NK-92 (cell line): ENCODE results near the gene LOX.

Experiments used
- DNase-seq: peaks from one replicate; lab custom pipeline; 2025; ENCODE audit not compliant: unreplicated experiment; lab: John Stamatoyannopoulos, UW

The LOX gene, protein sequence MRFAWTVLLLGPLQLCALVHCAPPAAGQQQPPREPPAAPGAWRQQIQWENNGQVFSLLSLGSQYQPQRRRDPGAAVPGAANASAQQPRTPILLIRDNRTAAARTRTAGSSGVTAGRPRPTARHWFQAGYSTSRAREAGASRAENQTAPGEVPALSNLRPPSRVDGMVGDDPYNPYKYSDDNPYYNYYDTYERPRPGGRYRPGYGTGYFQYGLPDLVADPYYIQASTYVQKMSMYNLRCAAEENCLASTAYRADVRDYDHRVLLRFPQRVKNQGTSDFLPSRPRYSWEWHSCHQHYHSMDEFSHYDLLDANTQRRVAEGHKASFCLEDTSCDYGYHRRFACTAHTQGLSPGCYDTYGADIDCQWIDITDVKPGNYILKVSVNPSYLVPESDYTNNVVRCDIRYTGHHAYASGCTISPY

DNA sequence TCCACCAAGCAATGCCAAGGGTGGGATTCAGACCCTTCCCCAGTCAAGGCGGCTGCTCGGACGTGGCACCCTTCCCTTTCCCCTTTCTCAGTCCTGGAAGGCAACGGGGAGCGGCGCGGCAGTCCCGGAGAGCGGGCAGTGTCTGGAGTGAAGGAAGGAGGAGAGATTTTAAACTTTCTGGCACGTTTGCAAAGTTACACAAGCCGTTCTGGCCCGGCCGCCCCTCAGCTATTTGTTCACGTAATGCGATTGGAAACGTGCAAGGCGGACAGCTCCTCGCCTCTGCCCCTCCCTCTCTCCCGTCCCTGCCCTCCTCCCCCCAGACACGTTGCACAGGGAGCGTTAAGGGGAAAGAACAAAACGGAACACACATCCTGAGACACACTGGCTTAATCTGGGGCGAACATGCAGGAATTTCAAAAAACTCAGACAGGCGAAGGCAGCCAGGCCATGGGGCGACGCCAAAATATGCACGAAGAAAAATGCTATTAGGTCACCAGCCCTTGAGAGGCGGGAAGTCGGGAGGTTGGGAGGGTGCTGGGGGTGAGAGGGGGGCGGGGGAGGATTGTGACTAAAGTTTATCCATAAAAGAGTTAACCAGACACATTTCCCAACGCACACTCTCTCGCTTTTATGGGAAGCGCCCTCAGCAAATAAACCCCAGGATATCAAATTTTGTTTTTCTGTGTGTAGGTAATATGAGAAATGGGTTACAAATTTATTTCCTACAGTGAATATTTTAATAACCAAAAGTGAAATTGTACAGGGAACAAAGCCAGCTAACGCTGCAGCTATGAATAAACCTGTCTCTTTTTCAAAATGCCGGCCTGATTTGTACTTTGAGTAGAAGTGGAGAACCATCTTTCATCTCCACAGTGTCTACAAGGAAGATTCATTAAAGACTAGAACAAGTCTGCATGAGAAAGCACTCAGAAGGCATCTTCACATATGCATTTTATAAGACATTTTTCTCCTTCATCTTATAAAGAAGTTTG is at the start of gene LOX:
LOX (minus strand) TSS at position 144 of the 995 bp plus-strand sequence. CDS start 274 bp downstream, outside the sequence.
- no peak for DNase-seq

DNA sequence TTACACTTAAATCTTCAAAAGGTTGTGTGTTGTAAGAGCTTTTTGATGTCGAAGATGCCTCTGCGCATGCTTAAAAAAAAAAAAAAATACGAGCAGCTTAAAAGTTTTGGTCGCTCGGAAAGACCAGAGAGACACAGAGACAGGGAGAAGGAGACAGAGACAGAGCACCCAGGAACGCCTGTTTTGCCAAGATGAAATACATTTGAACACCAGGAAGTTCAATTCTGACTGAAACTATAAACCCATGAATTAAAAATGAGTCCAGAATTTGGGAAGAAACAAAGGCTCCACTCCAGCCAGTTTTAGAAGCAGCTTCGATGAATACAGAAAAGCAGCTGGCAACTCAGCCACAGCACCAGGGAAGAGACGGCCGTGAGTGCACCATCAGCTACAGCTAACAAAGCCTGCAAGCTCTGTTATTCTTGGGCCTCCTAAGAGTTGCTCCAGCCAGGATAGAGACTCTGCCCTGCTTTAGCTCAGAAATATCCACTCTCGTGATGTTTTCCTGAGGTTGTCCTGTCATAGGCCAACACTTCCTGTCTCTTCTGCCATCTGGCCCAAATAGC is 48.8 kb upstream of the LOX start:
- DNase-seq: no peak

DNA sequence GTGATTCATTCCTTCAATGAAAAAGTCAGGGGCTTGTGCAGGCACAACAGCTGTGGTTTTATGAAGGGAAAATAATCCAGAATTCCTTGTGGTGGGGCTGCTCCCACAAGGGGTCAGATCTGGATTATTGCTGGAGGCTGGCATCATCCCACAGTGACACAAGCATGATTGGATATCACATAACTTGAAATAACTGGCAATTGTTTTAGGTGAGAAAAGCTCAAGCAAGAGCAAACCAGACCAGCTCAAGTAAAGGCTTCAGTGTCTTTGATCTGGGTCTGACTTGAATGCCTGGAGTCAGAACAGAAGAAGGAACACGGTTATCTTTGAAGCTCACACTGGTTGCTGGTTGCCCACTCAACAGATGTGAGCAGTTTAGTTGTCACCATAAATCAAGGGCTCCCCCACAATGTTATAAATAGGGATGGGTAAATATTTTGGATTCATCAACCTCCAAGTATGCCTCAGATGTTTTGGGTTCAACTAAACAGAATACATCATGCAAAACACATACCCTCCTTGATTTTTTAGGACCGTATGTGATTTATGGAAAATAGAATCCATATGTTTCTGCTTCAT is 48.2 kb upstream of the LOX start:
- DNase-seq: no peak

DNA sequence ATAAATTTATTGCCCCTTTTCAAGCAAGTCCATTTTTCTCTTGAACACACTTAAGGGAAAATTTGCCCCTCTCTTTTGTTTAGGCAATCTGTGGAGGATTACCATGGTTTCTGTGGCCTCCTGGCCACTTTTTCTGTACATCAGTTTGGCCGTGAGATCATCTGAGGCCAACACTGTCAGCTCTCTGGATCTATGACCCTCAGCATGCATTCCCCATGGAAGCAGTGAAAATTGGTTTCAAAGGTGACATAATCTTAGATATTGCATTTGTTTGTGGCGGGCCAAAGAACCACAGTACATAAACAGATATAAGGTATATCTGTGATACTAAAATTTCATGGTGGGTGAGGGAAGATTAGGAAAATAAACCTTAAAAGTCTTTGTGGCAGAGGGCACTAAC is 46.7 kb upstream of the LOX start:
- DNase-seq: no peak

DNA sequence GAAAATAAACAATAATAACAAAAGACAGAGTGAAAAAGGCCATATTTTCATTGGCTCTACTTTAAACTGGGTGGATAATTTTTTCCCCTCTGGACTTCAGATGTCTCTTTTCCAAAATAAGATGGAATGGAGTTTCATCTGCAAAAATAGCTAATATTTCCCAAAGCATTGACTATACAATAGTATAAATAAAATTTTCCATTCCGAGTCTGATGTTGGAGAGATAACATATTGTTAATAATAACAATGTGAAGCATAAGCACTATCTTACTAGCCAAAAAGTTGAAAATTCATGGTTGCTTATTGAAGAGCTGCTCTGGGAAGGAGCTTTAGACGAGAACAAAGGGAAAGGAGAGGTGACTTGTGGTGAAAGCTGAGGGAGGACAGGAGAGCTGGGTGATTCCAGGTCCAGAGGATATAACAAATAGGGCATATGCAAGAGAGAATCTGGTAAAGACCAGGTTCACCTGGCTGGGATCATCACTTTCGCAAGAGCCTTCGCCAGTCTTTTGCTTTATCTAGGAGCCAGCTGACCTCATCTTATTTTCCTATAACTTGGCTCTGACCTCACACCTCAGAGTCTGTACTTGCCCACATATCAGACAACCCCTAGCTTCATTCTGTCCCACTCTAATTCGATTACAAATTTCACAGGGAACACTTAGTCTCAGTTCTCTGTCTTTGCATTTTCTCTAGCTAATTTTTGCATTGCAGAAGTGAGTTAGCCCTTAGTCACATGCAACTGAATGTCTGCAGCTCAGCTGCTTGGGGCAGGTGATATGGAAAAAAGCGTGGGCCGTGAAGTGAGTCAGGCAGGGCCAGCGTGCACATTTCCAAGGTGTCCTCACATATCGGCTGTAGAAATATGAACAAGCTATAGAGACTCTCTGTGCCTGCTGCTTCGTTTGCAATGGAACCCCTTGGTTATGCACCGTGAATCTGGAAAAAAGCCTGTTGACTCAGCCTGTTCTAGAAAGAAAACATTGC is 43.7 kb upstream of the LOX start:
- no peak for DNase-seq

DNA sequence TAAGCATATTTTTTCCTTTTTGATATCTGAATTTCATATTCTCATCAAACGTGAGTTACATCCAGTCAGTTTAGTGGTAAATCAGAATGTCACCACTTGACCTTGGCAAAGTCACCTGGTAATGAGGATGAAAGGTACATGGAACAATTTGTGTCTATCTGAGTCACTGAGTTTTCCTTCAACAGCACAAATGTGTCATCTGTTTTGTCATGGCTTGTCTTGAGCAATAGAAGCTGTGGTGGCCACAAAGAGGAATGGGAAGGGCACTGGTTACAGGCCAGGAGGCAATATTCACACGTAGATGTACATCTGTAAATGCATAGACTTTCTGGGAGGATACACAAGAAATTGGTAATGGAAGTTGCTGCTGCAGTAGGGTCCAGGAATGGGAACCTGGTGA is 42.9 kb upstream of the LOX start:
- no peak for DNase-seq

DNA sequence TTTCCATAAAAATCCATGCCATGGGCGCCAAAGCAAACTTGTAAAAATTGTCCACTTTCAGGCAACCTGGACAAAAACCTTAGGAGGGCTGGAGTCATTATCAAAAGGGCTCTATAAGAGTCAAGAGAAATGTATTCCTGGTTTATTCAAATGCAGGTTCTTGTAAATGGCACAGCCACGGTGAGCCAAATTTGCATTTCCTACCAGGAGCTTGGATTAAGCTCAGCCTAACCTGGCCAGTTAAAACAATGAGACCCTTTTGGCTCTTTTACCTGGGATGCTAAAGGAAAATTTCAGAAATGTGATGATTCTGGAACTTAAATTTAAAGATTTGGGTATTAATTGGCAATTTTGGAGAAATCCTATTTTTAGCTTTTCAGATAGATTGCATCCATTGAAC is 42.4 kb upstream of the LOX start:
- no peak for DNase-seq

DNA sequence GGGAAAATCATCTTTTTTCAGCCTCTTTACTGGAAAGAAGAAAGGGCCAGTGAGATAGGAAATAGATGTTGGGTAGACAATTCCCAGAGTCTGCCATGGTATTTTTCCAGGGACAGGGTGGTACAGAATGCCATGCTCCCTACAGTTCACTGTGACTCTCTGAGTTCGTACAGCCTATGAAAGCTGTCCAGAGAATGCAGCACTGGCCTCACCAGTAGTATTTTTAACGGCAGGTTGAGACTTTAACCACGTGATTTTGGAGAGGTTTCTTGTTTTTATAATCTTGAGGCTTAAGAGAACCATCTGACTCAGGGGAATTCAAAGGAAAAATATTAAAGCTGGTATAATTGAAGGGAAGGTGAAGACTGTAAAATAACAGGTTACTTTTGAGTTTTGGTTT is 41.1 kb upstream of the LOX start:
- DNase-seq: no peak

DNA sequence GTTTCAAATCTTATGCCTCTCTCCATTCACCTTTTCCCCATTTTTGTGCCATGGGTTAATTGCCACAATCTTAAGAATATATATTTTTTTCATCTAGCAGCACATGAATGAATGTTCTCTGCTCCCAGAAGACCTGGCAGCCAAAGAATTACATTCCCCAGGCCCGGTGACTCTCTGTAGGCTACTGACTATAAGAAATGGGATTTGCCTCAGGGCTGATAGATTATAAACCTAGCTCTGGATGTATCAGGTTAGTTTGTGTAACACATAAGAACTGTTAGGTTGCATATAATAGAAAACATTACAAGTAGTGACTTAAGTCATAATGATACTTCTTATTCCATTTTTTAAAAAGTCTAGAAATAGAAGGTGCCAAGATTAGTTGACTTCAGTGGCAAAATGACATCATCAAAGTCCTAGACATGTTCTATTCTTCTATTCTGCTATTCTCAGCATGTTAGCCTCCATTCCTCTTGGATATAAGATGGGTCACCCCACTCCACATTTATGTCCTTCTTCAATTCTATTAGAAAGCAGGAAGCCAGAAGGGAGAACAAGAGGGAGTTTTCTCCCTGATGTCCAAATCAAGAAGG is 40.4 kb upstream of the LOX start:
- no peak for DNase-seq

DNA sequence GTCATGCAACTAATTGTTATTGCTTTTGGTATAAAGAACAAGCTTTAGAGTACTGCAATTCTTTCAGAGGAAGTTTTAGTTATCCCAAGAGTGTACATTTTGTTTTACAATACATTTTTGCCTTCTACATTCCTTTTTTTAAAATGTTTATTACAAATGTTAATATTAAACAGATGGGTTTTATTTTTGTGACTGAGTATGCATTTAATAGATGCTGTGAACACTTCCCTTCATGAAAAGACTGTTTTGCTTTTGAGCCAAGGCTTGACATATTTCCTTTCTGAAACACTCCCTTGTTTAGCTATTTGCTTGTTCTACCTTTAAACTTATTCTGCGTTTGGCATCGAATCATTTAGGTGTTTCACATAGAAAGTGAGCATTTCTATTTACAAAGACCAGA is 36.4 kb upstream of the LOX start:
- DNase-seq: no peak

DNA sequence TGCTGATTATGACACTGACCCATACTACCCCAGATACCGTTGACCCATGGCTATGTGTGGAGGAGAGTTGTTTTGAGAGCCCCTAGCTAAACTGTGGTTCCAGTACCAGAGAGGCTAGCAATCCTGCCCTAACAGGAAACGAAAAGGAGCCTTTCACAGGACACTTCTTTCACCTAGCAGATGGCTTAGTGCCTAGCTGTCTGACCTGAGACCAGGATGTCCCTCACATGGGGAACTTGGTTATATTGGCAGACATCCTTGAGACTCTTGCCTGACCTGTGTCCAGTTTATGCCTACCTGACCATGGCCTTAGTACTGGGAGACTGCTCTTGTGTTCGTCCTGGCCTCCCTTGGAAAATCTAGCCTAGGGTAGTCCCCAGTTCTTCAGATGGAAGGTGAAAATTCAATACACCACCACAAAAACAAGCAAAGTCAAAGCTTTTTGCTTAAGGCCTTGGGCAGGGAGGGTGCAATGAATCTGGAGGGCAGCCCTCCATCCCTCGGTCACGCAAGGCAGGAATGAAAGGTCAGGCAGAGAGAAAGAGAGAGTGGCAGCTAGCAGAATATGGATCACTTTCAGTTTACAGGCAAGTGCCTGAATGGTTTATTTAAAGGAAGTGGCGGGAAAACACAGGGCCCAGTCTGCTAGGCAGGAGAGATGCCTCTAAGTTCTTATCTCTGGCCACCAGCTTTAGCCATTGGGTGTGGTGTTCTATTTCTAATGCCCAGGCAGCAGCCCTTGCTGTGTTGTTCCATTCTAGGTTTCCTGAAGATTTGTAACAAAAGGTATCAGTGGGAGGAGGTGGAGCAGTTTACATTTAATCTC is 34.9 kb upstream of the LOX start:
- no peak for DNase-seq

DNA sequence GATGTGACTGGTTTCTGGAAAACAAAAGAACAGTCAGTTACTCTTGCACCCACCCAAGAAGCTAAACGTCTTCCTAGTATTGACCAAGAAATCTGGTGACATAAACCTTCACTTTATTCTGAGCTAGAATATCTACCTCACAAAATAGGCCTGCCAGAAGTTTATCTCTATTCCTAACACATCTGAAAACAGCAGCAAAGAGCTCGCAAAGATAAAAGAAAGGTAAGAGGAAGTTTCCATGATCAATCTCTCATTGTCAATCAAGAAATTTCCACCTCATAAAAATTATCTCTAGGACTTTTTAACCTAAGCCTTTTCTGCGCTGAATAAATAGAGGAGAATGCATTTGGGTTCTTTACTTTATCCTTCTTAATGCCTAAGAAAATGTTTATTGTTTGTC is 34.0 kb upstream of the LOX start:
- DNase-seq: no peak

DNA sequence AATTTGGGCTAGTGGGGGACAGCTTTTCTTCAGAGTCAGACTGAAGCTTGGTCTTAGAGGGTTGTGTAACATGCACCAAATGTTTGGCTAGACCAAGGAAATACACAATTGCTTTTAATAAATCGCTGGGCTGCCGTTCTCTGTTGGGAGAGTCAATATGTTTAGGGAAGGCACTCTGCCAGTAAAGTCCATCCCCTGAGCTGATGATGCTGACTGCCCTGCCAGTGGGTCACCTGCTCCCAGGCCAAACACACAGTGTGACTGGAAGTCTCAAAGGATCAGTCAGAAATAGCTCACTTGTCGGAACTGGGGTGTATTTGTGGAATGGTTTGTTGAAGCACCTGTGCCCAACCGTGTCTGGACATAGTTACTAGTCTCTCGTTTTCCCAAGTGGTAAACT is 33.4 kb upstream of the LOX start:
- DNase-seq: no peak

DNA sequence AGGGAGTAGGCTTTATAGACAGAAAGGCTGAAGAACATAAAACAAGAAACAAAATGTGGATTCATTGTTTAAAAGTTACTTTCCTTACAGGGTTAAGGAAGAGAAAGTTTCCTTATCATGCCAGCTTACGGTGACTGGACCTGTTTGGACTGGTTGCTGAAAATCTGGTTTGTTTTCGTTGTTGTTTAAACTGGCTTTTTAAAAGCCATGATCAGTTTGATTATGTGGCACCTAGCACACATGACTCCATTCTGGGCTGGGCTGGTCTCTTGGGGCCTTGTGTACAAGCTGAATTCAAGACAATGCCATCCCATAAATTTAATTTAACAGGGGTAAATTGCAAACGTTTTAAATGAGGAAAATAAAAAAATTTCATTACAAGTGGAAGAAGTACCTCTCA is 32.9 kb upstream of the LOX start:
- DNase-seq: no peak

DNA sequence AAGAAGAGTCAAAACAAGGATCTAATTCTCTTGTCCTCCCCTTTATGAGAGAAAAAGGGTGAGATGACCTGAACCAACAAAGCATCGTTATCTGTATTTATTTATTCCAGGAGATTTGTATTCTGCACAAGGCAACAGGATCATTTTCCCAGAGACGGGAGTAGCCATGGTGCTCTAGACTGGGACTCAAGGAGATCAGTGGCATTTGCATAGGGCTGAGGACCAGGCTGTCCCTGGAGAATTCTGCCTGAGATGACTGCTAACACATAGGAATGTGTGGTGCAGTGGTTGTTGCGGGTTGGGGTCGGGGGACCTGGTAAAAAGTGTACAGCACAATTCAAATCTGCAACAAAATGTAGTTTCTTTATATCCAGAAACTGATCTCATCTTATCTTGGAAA is 29.0 kb upstream of the LOX start:
- DNase-seq: no peak

DNA sequence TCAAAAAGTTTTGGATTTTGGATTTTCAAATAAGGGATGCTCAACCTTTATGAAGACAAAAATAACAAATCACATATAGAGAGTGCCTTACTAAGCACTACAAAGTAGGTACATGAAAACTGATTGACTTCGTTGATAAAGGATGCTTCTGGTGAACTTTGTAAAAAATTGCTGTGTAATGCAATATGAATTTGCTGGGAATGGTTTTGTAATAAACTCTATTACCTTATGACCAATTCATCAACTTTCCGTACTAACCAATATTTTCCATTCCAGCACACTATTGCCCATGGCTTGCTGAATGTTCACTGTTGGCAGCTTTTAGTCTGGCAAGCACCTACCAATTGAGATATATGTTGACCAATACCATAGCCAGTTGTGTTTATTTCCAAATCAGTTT is 27.9 kb upstream of the LOX start:
- DNase-seq: no peak

DNA sequence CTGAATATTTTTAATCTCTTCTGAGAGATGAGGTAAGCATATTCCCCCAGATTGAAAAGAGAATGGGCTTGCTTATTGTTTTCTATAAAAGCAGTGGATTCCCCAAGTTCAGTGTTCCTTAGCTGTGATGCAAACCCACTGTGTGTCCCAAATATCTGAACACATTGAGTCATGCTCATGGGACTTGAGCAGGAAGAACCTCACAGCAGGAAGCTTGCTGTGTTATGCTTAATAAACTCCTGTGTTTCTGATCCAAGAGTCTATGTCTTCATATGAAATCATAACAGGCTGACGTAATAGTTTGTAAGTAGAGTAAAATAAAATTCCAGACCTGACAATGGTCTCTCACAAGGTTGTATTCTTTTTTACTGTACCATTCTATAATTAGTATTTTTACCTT is 24.8 kb upstream of the LOX start:
- no peak for DNase-seq

DNA sequence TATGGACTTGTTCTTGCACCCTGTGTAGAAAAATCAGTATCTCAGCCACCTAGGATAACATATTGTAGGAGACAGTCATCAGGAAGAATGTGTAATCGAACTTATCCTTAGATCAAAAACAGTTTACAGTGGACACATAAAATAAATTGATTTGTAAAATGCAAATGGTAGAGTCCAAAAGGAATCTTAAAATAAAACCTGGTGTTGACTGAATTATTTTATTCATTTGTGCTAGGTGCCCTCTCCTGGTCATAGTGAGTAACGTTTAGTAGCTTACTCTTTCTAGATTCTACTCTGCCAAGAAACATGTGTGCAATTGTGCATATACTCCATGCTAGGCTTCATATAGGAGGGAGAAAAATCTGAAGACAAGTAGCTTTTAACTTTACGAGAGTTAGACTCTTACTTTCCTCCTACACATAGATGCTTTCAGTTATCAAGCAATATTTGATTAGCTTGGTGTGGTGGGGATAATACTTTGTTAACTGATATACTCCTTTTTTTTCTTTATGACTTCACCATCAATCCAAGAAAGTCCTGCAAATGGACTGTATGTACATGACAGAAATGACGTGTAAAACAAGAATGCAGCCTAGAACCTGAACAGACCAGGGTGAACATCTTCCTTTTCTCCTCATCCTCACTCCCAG is 23.7 kb upstream of the LOX start:
- no peak for DNase-seq
